SU-DHL-6 (cell line): Measurements from ENCODE around the gene POC1A.

ENCODE experiments used
- H2AFZ ChIP-seq: fragments of 200-600 bp; sonication (generic); 2 replicates; pipeline ENCODE4 v1.6.1; 2014; ENCODE audit warnings: low read depth, mild to moderate bottlenecking, moderate library complexity, mixed read lengths, antibody characterized with exemption, low read length; ENCODE audit not compliant: severe bottlenecking
- H3F3A ChIP-seq: fragments of 200-600 bp; shearing (Covaris generic); 2 replicates; pipeline ENCODE4 v1.6.0; 2016; ENCODE audit warnings: antibody characterized with exemption, mild to moderate bottlenecking; ENCODE audit not compliant: insufficient read depth
- H3K27ac ChIP-seq: fragments of 200-600 bp; sonication (generic); 2 replicates; pipeline ENCODE4 v1.5.1; 2016; ENCODE audit warnings: low read depth, mild to moderate bottlenecking, low read length, moderate library complexity, mixed read lengths
- H3K27me3 ChIP-seq: fragments of 200-600 bp; sonication (generic), shearing (Covaris generic); 2 replicates; pipeline ENCODE4 v1.6.0; 2014; ENCODE audit warnings: mild to moderate bottlenecking, low read length
- H3K36me3 ChIP-seq: fragments of 200-600 bp; sonication (generic); 2 replicates; pipeline ENCODE4 v1.6.1; 2014; ENCODE audit warnings: mild to moderate bottlenecking, low read length, mixed read lengths
- H3K4me2 ChIP-seq: fragments of 300-600, 200-600 bp; shearing (Covaris generic), sonication (generic); 2 replicates; pipeline ENCODE4 v1.6.0; 2014; ENCODE audit warnings: low read length, low read depth, mild to moderate bottlenecking; ENCODE audit not compliant: poor library complexity, severe bottlenecking
- H3K4me3 ChIP-seq: fragments of 200-600 bp; sonication (generic); 2 replicates; pipeline ENCODE4 v1.5.1; 2014; ENCODE audit warnings: antibody characterized with exemption, low read length, mild to moderate bottlenecking, mixed read lengths; ENCODE audit not compliant: insufficient read depth, poor library complexity, severe bottlenecking
- H3K79me2 ChIP-seq: fragments of 200-600 bp; sonication (generic); 2 replicates; pipeline ENCODE4 v1.6.1; 2014; ENCODE audit warnings: mild to moderate bottlenecking, low read length, moderate library complexity; ENCODE audit not compliant: insufficient read depth
- H3K9ac ChIP-seq: fragments of 200-600 bp; sonication (generic); 2 replicates; pipeline ENCODE4 v1.7.0; 2014; ENCODE audit warnings: mild to moderate bottlenecking, low read length
- H3K9me2 ChIP-seq: fragments of 200-600 bp; sonication (generic); replicated peaks from 2 replicates; pipeline ENCODE4 v1.6.1; 2014; ENCODE audit warnings: low read length; ENCODE audit not compliant: insufficient read depth
- H3K9me3 ChIP-seq: fragments of 200-600 bp; sonication (generic); 2 replicates; pipeline ENCODE4 v1.6.1; 2014; ENCODE audit warnings: low read length, mixed read lengths; ENCODE audit not compliant: insufficient read depth
- H4K20me1 ChIP-seq: fragments of 200-600 bp; sonication (generic); 2 replicates; pipeline ENCODE4 v1.6.1; 2014; ENCODE audit warnings: low read depth, mild to moderate bottlenecking, antibody characterized with exemption, low read length, moderate library complexity, mixed read lengths
- CTCF ChIP-seq: fragments of 200-600 bp; sonication (generic); IDR thresholded peaks from one replicate; pipeline ENCODE4 v1.5.1; 2017; ENCODE audit warnings: antibody characterized with exemption, mild to moderate bottlenecking, low read length, moderate library complexity; ENCODE audit not compliant: insufficient read depth, poor library complexity, severe bottlenecking
- EZH2phosphoT487 ChIP-seq: fragments of 200-600 bp; sonication (generic), shearing (Covaris generic); conservative IDR thresholded peaks from 2 replicates; pipeline ENCODE4 v1.6.1; 2018; ENCODE audit warnings: mild to moderate bottlenecking, antibody characterized with exemption, low read length, moderate library complexity, mixed read lengths

Gene POC1A

DNA sequence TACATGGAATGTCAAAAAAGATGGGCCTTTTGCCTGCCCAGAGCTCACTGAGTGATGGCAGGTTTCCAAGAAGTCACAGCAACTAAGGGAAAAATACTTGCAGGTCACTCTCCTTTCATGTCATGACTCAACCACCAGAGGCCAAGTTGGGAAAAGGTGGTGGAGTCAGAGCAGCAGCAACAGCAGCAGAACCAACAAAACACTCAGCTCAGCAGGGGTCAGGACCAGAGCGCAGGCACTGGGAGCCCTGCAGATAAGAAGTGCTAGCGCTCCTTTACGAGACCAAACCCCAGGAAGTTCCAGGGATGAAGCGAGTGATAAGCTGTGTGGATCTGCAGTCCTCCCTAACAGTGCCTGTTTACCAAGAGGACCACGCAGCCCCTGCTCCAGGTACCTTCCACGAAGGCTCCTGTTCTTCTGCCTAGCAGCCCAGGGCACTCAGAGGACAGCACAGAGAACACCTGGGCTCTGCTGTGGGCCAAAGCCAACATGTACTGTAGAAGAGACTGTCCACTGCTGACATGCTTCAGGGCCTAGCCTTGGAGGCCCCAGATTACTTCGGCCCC is 26.0 kb downstream of the POC1A start:
- Histone ChIP-seq H3F3A (no peaks in the 10 kb centered on the region), H3K9me3 (no peaks in the 10 kb centered on the region), H3K27me3 (no peaks in the 10 kb centered on the region), H3K27ac (no peak overlapping the region), H3K79me2 (no peaks in the 10 kb centered on the region), H3K4me2 (no peak overlapping the region), H3K9me2 (no peaks in the 10 kb centered on the region), H3K36me3 (no peaks in the 10 kb centered on the region), H3K9ac (no peak overlapping the region), H4K20me1 (no peaks in the 10 kb centered on the region), H3K4me3 (no peak overlapping the region), H2AFZ (no peak overlapping the region)
- no peak for TF ChIP-seq EZH2phosphoT487
- no peak for TF ChIP-seq CTCF

- no peaks in the 10 kb centered on the region for H3K79me2 ChIP-seq
- no peaks in the 10 kb centered on the region for H3K36me3 ChIP-seq
- TF ChIP-seq CTCF (no peak), EZH2phosphoT487 (no peak)
- H3F3A ChIP-seq: no peaks in the 10 kb centered on the region
- no peaks in the 10 kb centered on the region for H4K20me1 ChIP-seq
- H3K4me3 ChIP-seq: no peak overlapping the region
- H3K27ac ChIP-seq: no peak overlapping the region
- no peaks in the 10 kb centered on the region for H3K9me3 ChIP-seq
- no peak overlapping the region for H3K4me2 ChIP-seq
- no peaks in the 10 kb centered on the region for H3K9me2 ChIP-seq
- H3K9ac ChIP-seq: no peak overlapping the region
- H3K27me3 ChIP-seq: no peaks in the 10 kb centered on the region
- H2AFZ ChIP-seq: no peak overlapping the region
Observed at GRCh38 chr3:52126500-52126899, 27.7 kb downstream of the POC1A start.

GRCh38 chr3:52126036-52126435 is 28.2 kb downstream of the POC1A start:
- Histone ChIP-seq H3K27ac (no peak overlapping the region), H3K36me3 (no peaks in the 10 kb centered on the region), H4K20me1 (no peaks in the 10 kb centered on the region), H3K4me2 (no peak overlapping the region), H3K4me3 (no peak overlapping the region), H3K79me2 (no peaks in the 10 kb centered on the region), H2AFZ (no peak overlapping the region), H3K9me3 (no peaks in the 10 kb centered on the region), H3K27me3 (no peaks in the 10 kb centered on the region), H3F3A (no peaks in the 10 kb centered on the region), H3K9me2 (no peaks in the 10 kb centered on the region), H3K9ac (no peak overlapping the region)
- no peak for TF ChIP-seq CTCF
- no peak for TF ChIP-seq EZH2phosphoT487
